ENCODE data around the gene ARFGEF3. TPM values are rescaled to one million over a fixed set of nuclear protein-coding genes. Genes with fewer than 3 reads are reported as not detected.

ARFGEF3 gene
- total RNA-seq, 1 donor from 2014 or later: 2.0 TPM

DNA sequence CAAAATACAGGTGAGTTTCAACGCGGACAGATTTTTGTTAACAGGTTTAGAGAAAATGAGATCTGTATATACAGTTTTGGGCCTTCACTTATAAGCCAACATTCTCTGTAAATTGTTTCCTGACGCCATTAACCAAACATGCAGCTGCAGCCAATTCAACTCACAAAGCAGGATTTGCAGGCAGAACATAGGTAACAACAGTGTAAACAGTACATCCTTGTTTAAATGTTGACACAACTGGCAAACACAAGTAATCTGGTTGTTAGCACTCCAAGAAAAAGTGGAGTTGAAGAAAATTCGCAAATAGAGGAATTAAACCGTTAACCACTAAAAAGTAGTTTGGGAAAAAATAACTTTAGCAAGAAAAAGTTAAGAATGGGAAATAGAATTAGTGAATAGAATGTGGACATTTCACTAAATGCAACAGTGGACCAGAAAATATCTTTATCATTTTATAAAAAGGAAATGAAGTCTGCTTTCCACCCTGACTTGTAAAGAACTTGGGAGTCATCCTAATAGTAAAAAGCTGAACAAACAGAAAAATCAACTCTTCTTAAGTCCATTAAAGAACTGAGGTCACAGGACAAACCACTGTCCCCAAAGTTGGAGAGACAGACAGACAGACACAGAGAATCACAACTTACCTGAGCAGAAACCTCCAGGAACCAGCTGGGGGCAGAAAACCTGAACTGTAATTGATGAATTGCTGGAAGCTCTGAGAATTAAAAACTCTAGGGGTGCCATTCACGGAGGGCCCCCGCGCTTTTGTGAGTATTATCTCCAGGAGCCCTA, 226.0 kb downstream of the ARFGEF3 start:
- TF ChIP-seq, protein P1, sequence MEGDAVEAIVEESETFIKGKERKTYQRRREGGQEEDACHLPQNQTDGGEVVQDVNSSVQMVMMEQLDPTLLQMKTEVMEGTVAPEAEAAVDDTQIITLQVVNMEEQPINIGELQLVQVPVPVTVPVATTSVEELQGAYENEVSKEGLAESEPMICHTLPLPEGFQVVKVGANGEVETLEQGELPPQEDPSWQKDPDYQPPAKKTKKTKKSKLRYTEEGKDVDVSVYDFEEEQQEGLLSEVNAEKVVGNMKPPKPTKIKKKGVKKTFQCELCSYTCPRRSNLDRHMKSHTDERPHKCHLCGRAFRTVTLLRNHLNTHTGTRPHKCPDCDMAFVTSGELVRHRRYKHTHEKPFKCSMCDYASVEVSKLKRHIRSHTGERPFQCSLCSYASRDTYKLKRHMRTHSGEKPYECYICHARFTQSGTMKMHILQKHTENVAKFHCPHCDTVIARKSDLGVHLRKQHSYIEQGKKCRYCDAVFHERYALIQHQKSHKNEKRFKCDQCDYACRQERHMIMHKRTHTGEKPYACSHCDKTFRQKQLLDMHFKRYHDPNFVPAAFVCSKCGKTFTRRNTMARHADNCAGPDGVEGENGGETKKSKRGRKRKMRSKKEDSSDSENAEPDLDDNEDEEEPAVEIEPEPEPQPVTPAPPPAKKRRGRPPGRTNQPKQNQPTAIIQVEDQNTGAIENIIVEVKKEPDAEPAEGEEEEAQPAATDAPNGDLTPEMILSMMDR (IDR thresholded peaks at IDR 0.05; ENCODE audit: borderline replicate concordance): no peak
- no peaks in the 10 kb centered on the region for H3K9me3 ChIP-seq (replicated peaks)
- no peak overlapping the region for H3K27ac ChIP-seq (replicated peaks)
- H3K4me1 ChIP-seq: no peaks in the 10 kb centered on the region
- H3K36me3 ChIP-seq: no peaks in the 10 kb centered on the region
- no peaks in the 10 kb centered on the region for H3K27me3 ChIP-seq (ENCODE audit: low read depth)
- DNase-seq: no peak
- intact Hi-C loops (cut with micrococcal nuclease): no loop called here
- H3K4me3 ChIP-seq: no peak overlapping the region

DNA sequence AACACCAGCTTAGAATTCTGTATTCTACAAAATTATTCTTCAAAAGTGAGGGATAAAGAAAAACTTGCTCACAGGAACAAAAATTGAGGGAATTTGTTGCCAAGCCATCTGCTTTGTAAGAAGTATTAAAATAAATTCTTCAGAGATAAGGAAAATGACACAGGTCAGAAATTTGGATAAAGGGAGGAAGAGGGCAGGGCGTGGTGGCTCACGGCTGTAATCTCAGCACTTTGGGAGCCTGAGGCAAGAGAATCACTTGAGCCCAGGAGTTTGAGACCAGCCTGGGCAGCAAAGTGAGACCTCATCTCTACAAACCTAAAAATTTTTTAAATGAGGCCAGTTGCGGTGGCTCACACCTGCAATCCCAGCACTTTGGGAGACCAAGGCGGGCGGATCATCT, 227.8 kb downstream of the ARFGEF3 start:
- Histone ChIP-seq H3K9me3 (replicated peaks) (no peaks in the 10 kb centered on the region), H3K27me3 (ENCODE audit: low read depth) (no peaks in the 10 kb centered on the region), H3K27ac (replicated peaks) (no peak overlapping the region), H3K36me3 (no peaks in the 10 kb centered on the region), H3K4me3 (no peak overlapping the region), H3K4me1 (peaks cover 11% of the 10 kb centered on the region)
- TF ChIP-seq, protein P1 (IDR thresholded peaks at IDR 0.05; ENCODE audit: borderline replicate concordance): no peak
- intact Hi-C loops (cut with micrococcal nuclease): no loop called here
- no peak for DNase-seq

Other genes with a start within 250 kb of the ARFGEF3 start
- 53.9 TPM for gene PERP, start 54.5 kb upstream of the ARFGEF3 start, total RNA-seq
- gene PBOV1, start 56.6 kb downstream of the ARFGEF3 start, total RNA-seq: not detected
- not detected for gene SMIM28, start 216.0 kb downstream of the ARFGEF3 start, total RNA-seq
- 101 TPM for gene HEBP2, start 242.3 kb downstream of the ARFGEF3 start, total RNA-seq

Measured in left ventricle myocardium inferior (tissue), 1 donor.